ENCODE data around the gene TMEM178B.

GRCh38 chr7:141045842-141046620 is 27.8 kb upstream of the TMEM178B start:
- no peak for TF ChIP-seq POLR2A (IDR thresholded peaks at IDR 0.05; ENCODE audit: low read depth, low read length)
- TF ChIP-seq FOXM1 (IDR thresholded peaks at IDR 0.05; ENCODE audit: low read depth, low read length) = no peak
- no peak for TF ChIP-seq SUZ12 (IDR thresholded peaks at IDR 0.05; ENCODE audit: unreplicated experiment)
- TF ChIP-seq CTCF (IDR thresholded peaks at IDR 0.05 in 2 of 3, conservative IDR thresholded peaks at IDR 0.05 in 1 of 3; ENCODE audit: control insufficient read depth in 2 of 3, extremely low read depth in 1 of 3, insufficient read depth in 1 of 3, low read depth in 3 of 3, low read length in 3 of 3) = no peak
- TF ChIP-seq ATF2 (IDR thresholded peaks at IDR 0.05; ENCODE audit: low read length) = no peak
- TF ChIP-seq JUNB (IDR thresholded peaks at IDR 0.05) = no peak
- no peak for TF ChIP-seq POLR2AphosphoS5 (IDR thresholded peaks at IDR 0.05; ENCODE audit: low read length)
- TF ChIP-seq IKZF2 (IDR thresholded peaks at IDR 0.05) = no peak
- no peak for TF ChIP-seq ZBTB40 (IDR thresholded peaks at IDR 0.05; ENCODE audit: borderline replicate concordance)

Measured in GM12878 (cell line).